Measurements from ENCODE around the gene AOPEP.

Gene AOPEP

GRCh38 chr9:94726495-94727191 lies at the start of gene AOPEP:
TSS of gene AOPEP (plus strand) at chr9:94726699. CDS start at chr9:94759784, 33,085 bp downstream.
- DNase-seq, result peak; percentile 100

DNA sequence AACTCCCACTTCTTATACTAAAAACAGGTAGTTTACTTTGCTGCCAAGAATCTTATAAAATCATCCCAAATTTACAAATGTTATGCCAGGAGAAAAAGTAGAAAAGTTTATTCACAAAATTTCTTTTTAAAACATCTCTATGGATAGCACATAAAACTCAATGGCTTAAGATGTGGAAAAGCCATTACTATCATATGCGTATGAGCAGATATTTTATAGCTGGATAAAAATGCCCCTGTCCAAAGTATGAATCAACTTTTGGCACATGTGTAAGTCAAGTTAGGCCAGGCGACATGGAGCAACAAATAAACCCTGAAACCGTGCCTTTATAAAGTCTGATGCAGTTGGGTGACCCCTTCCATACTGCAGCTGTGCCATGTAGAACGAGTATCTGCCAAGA lies 48.6 kb upstream of the AOPEP start:
- DNase-seq, result no peak

DNA sequence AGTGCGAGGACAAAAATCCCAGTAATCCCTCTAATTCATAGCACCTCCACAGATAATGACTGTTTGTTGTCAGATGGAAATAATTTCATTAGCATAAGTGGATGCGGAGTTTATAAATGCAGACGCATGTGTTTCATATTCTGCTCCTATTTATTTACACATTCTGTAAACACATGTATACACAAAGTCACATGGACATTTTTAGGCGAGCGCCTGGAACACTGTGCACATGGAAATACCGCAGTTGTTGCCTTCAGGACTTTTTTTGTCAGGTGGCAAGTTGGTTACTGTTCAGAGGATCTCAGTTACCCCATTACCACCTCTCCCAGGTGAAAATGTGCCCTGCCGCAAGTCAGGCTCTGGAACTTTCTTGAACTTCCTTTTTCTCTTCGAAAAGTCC lies 46.9 kb upstream of the AOPEP start:
- DNase-seq, result no peak

- DNase-seq, result no peak
Observed at GRCh38 chr9:94680020-94680419, 46.5 kb upstream of the AOPEP start.

DNA sequence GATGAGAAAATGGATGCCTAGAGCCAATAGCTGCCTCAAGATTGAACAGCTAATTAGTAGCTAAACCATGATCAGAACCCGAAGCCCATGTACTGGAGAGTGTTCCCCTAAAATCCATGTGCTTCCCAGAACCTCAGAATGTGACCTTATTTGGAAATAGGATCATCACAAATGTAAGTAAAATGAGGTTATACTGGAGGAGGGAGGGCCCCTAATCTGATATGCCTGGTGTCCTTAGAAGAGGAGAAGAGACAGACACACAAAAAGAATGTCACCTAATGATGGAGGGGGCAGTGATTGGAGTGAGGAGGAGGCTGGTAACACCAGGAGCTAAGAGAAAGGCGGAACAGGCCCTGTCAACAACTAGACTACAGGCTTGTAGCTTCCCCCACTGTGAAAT lies 45.9 kb upstream of the AOPEP start:
- DNase-seq, result no peak

GRCh38 chr9:94681508-94681907 lies 45.0 kb upstream of the AOPEP start:
- DNase-seq, result peak; percentile 65

- no peak for DNase-seq
Observed at GRCh38 chr9:94685359-94685758, 41.1 kb upstream of the AOPEP start.

DNA sequence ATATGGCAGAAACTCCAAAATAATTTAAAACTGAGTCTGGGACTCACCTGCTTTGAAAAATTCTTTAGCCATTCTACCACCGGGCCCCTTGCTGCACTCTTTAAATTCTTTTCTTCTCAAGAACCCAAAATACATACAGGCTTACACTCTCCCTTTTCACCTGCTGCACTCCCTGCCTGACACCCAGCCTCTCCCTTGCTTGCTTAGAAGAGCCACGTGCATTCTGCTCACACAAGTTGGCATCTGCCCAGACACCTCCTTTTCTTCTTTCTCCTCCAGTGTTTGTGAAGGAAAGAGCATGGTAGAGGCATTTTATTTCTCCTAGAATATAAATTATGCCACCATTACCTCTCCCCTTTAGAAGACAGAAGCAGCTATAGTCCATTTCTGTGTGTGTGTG lies 39.0 kb upstream of the AOPEP start:
- no peak for DNase-seq

DNA sequence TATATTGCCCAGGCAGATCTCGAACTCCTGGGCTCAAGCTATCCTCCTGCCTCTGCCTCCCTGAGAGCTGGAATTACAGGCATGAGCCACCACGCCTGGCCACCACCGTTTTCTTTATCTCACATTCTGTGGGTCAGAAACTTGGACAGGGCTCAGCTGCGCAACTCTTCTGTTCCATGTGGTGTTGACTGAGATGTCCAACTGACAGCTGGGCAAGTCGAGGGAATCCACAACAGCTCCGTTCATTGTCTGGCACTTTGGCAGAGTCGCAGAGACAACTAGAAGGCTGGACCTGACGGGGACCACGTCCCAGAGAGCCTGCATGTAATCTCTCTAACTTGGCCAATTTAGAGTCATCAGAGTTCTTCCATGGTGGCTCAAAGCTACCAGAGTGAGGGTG lies 36.2 kb upstream of the AOPEP start:
- no peak for DNase-seq

GRCh38 chr9:94692601-94693000 lies 33.9 kb upstream of the AOPEP start:
- no peak for DNase-seq

- DNase-seq, result no peak
Observed at GRCh38 chr9:94693485-94694204, 32.9 kb upstream of the AOPEP start.

DNA sequence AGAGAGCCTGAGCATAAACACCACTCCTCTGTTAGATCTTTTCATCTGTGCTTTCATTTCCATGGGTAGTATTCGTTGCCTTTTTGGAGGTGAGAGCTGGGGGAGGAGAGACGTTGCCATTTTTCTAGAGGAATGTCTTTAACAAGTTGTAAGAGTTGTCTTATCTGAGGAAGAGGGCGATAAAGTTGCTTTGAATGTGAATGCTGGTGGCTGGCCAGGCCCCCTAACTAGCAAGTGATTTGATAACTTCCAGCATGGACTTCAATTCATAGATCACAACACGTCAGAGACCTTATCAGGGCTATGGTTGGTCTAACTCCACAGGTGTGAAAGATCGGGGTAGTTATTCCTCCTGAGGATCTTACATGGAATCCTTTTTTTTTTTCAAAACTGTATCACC lies 30.0 kb upstream of the AOPEP start:
- no peak for DNase-seq

- DNase-seq, result no peak
Observed at GRCh38 chr9:94697972-94698581, 28.4 kb upstream of the AOPEP start.

- DNase-seq, result no peak
Observed at GRCh38 chr9:94699715-94700373, 26.7 kb upstream of the AOPEP start.

- DNase-seq, result no peak
Observed at GRCh38 chr9:94700445-94700844, 26.1 kb upstream of the AOPEP start.

- DNase-seq, result no peak
Observed at GRCh38 chr9:94703488-94704140, 22.9 kb upstream of the AOPEP start.

DNA sequence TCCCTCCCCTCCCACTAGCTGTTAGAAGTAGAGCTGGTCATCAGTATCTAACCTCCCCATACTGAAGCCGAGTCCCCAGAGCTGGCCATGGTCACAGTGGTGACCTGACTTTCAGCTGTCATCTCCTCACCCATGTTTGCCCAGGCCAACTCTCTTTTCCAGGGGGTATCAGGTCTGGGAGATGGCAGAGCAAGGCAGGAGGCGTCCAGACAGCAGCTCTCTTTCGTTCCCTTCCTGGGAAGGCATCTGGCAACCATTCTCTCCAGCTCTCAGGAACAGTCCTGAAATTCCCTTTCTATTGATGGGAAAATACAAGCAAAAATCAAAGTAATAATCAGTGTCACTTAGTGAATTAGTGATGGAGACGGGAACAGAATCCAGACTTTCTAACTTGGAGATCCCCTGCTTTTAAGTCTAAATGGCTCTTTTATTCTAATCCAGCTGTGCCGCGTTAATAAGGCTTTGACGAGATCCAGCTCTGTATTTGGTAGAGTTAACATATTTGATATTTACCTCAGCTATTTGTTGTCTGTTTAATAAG lies 21.3 kb upstream of the AOPEP start:
- no peak for DNase-seq

DNA sequence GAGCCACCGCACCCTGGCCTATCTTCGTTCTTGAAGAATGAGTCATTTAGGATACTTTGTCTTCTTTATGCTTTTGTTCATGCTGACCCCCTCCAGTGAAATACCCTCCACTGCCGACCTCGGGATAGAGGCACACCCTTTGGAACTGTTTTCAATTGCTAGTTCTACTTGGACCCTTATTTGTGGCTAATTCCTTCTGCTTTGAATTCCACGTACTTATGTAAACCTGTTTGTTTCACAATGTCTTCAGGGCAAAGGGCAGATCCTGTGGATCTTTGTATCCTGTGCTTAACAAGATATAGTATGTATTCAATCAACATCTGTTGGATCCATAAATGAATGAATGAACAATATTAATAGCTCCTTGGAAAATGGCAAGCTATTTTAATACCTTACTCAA lies 19.6 kb upstream of the AOPEP start:
- DNase-seq, result no peak

GRCh38 chr9:94713436-94714215 lies 12.9 kb upstream of the AOPEP start:
- no peak for DNase-seq

DNA sequence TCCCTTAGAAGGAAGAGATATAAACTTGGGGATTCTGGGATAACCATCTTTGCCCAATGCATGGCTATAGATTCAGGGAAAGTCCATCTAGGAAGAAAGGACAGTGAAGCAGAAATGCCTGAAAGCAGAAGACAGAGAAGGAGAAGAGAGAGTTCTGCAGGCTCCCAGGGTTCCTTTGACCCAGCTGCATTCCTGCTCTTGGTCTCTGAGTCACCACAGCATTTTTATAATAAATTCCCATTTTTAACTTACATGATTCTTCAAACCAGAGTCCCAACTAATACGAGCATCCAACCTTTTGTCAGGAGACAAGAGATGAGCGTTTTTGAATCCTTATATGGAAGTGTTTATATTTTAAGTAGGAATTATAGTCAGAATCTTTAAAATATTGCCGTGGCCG lies 12.0 kb upstream of the AOPEP start:
- DNase-seq, result no peak

DNA sequence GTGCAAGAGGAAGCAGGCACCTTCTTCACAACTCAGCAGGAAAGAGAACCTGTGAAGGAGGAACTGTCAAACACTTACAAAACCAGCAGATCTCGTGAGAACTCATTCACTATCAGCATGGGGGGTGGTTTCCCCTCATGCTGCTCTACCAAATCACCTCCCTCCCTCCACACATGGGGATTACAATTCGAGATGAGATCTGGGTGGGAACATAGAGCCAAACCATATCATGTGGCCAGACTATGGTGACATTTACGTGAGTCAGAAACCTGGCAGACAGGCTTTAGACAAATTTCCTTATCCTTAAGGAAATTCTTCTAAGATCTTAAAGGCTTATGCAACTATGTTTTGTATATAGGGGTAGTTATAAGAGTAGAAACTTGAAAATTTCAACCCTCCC lies 8.7 kb upstream of the AOPEP start:
- no peak for DNase-seq

DNA sequence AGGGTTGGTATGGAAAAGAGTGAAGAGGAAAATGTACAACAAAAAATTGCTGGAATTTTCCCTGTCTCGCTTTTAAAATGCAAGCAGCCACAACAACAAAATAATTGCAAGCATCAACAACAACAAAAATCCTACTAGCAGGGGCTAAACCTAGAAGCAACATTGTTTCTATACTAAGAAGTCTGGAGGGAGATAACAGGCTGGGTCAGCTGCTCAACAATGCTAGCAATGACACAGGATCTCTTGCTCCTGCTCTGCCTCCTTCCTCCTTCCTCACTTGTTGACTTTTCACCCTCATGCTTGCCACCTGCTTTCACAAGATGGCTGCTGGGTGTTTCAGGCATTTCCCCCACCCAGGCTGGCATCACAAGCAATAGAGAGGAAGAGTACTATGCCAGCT lies 7.6 kb upstream of the AOPEP start:
- no peak for DNase-seq
